22Rv1 (cell line): ENCODE data around the gene ZMAT5.

ENCODE experiments used
- ZFX ChIP-seq: fragments of 450-650 bp; IDR thresholded peaks from 2 replicates; pipeline ENCODE4 v1.6.1; 2017; ENCODE audit warnings: antibody characterized with exemption, borderline replicate concordance
- TF ChIP-seq, protein P1 (sequence below): fragments of 450-650 bp; IDR thresholded peaks from 2 replicates; pipeline ENCODE4 v1.5.1; 2017; ENCODE audit warnings: mild to moderate bottlenecking

GRCh38 chr22:29693161-29693560 is 73.6 kb downstream of the ZMAT5 start:
- TF ChIP-seq, protein P1, sequence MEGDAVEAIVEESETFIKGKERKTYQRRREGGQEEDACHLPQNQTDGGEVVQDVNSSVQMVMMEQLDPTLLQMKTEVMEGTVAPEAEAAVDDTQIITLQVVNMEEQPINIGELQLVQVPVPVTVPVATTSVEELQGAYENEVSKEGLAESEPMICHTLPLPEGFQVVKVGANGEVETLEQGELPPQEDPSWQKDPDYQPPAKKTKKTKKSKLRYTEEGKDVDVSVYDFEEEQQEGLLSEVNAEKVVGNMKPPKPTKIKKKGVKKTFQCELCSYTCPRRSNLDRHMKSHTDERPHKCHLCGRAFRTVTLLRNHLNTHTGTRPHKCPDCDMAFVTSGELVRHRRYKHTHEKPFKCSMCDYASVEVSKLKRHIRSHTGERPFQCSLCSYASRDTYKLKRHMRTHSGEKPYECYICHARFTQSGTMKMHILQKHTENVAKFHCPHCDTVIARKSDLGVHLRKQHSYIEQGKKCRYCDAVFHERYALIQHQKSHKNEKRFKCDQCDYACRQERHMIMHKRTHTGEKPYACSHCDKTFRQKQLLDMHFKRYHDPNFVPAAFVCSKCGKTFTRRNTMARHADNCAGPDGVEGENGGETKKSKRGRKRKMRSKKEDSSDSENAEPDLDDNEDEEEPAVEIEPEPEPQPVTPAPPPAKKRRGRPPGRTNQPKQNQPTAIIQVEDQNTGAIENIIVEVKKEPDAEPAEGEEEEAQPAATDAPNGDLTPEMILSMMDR = no peak
- no peak for TF ChIP-seq ZFX
